Neuronal stem cell (in vitro differentiated cells): ENCODE data around the gene TMEM163.

Source experiments
- DNase-seq: peaks from one replicate; pipeline ENCODE4 v3.0.0-alpha.2; 2013; ENCODE audit warnings: low spot score
- H2AFZ ChIP-seq: one replicate; pipeline ENCODE4 v1.6.1; 2013; ENCODE audit warnings: mild to moderate bottlenecking, low read length, inconsistent platforms
- H2AK5ac ChIP-seq: 2 replicates; pipeline ENCODE4 v1.6.1; 2013; ENCODE audit warnings: low read depth, mild to moderate bottlenecking, inconsistent platforms, low read length, moderate library complexity, mixed read lengths
- H2BK120ac ChIP-seq: 2 replicates; pipeline ENCODE4 v1.6.1; 2013; ENCODE audit warnings: low read depth, mild to moderate bottlenecking, inconsistent platforms, low read length, moderate library complexity, mixed read lengths
- H2BK12ac ChIP-seq: one replicate; pipeline ENCODE4 v1.6.1; 2013; ENCODE audit warnings: low read length, inconsistent platforms
- H2BK15ac ChIP-seq: 2 replicates; pipeline ENCODE4 v1.6.1; 2013; ENCODE audit warnings: mild to moderate bottlenecking, low read length, inconsistent platforms, mixed read lengths
- H2BK5ac ChIP-seq: one replicate; pipeline ENCODE4 v1.6.1; 2013; ENCODE audit warnings: inconsistent platforms, mild to moderate bottlenecking, low read length, moderate library complexity
- H3K14ac ChIP-seq: one replicate; pipeline ENCODE4 v1.6.1; 2013; ENCODE audit warnings: low read length, inconsistent platforms
- H3K18ac ChIP-seq: 2 replicates; pipeline ENCODE4 v1.6.1; 2013; ENCODE audit warnings: low read length, inconsistent platforms
- H3K23ac ChIP-seq: 2 replicates; pipeline ENCODE4 v1.6.1; 2013; ENCODE audit warnings: low read depth, mild to moderate bottlenecking, mixed read lengths, low read length, inconsistent platforms; ENCODE audit not compliant: poor library complexity
- H3K27ac ChIP-seq: replicated peaks from 3 replicates; pipeline ENCODE4 v1.5.1; 2013; ENCODE audit warnings: low read length, inconsistent platforms
- H3K27me3 ChIP-seq, 3 experiments: 2 replicates each; pipeline ENCODE4 v1.6.1; 2013; ENCODE audit warnings: low read length in 3 of 3, mild to moderate bottlenecking in 2 of 3, inconsistent platforms in 1 of 3, low read depth in 1 of 3, mixed read lengths in 1 of 3, moderate library complexity in 1 of 3; ENCODE audit not compliant: control insufficient read depth in 3 of 3, insufficient read depth in 3 of 3
- H3K36me3 ChIP-seq, 2 donors: replicated peaks in 1 of 2; 2 replicates each; pipeline ENCODE4 v1.6.1; 2013; ENCODE audit warnings: low read length in 2 of 2; ENCODE audit not compliant: control insufficient read depth in 2 of 2, insufficient read depth in 2 of 2
- H3K4ac ChIP-seq: 2 replicates; pipeline ENCODE4 v1.6.1; 2013; ENCODE audit warnings: inconsistent platforms, mild to moderate bottlenecking, low read length, moderate library complexity
- H3K4me1 ChIP-seq, 2 donors: 1 replicate in 1 of 2; 2 replicates in 1 of 2; pipeline ENCODE4 v1.6.1; 2013; ENCODE audit warnings: low read length in 2 of 2, low read depth in 1 of 2; ENCODE audit not compliant: control insufficient read depth in 2 of 2, insufficient read depth in 1 of 2
- H3K4me2 ChIP-seq: one replicate; pipeline ENCODE4 v1.6.1; 2013; ENCODE audit warnings: mild to moderate bottlenecking, low read length, inconsistent platforms; ENCODE audit not compliant: insufficient read depth, poor library complexity, severe bottlenecking
- H3K4me3 ChIP-seq, 2 donors: 2 replicates each; pipeline ENCODE4 v1.5.1; 2013; ENCODE audit warnings: low read length in 2 of 2, mild to moderate bottlenecking in 2 of 2, inconsistent platforms in 1 of 2, moderate library complexity in 1 of 2
- H3K79me1 ChIP-seq: one replicate; pipeline ENCODE4 v1.6.1; 2013; ENCODE audit warnings: low read depth, mild to moderate bottlenecking, inconsistent platforms, low read length, moderate library complexity
- H3K9ac ChIP-seq: one replicate; pipeline ENCODE4 v1.6.1; 2013; ENCODE audit warnings: mild to moderate bottlenecking, low read depth, low read length, inconsistent platforms; ENCODE audit not compliant: poor library complexity
- H3K9me3 ChIP-seq, 2 donors: replicated peaks in 1 of 2; 2 replicates each; pipeline versions ENCODE3 to v1.6.1; 2013; ENCODE audit warnings: low read length in 2 of 2, mild to moderate bottlenecking in 2 of 2, inconsistent platforms in 1 of 2, low read depth in 1 of 2, mixed read lengths in 1 of 2, moderate library complexity in 1 of 2; ENCODE audit not compliant: control insufficient read depth in 2 of 2, insufficient read depth in 1 of 2
- H4K8ac ChIP-seq: one replicate; pipeline ENCODE4 v1.6.1; 2013; ENCODE audit warnings: low read depth, mild to moderate bottlenecking, inconsistent platforms, low read length, moderate library complexity
- H4K91ac ChIP-seq: one replicate; pipeline ENCODE4 v1.6.1; 2013; ENCODE audit warnings: low read length, low read depth, mild to moderate bottlenecking, inconsistent platforms; ENCODE audit not compliant: poor library complexity
- WGBS, 2 donors: extraction: QIAGEN DNeasy Blood & Tissue Kit; methylation state at CpG; one replicate each; pipeline ENCODE4 v1.1.7; 2013; ENCODE audit warnings: missing lambda C conversion rate in 2 of 2, mixed read lengths in 1 of 2; ENCODE audit not compliant: insufficient read length in 2 of 2, insufficient replicate concordance in 1 of 2; ENCODE audit errors: extremely low coverage in 2 of 2; 5-methylcytosine and 5-hydroxymethylcytosine counted together

TMEM163 gene

GRCh38 chr2:134407154-134407890, 311.5 kb downstream of the TMEM163 start:
- Histone ChIP-seq H3K18ac (no peak overlapping the region), H3K79me1 (no peaks in the 10 kb centered on the region), H3K9me3 (no peaks in the 10 kb centered on the region), H3K9ac (no peak overlapping the region), H4K8ac (no peak overlapping the region), H3K4ac (no peak overlapping the region), H2BK15ac (no peak overlapping the region), H3K27ac (no peak overlapping the region), H2BK120ac (no peak overlapping the region), H3K4me2 (no peak overlapping the region), H2BK5ac (no peak overlapping the region), H3K14ac (no peak overlapping the region), H3K4me1 (peaks cover 7 to 12% of the 10 kb centered on the region in 2 donors), H2BK12ac (no peak overlapping the region), H3K23ac (no peak overlapping the region), H4K91ac (no peak overlapping the region), H2AFZ (no peak overlapping the region), H2AK5ac (no peak overlapping the region), H3K4me3 (no peak overlapping the region), H3K27me3 (no peaks in the 10 kb centered on the region), H3K36me3 (peaks cover 3 to 29% of the 10 kb centered on the region in 2 donors)
- WGBS, 2 donors = no CpG with 5 or more reads among the region's 4 CpGs
- DNase-seq = no peak

GRCh38 chr2:134406736-134407135, 312.1 kb downstream of the TMEM163 start:
- WGBS, 2 donors = no CpG with 5 or more reads among the region's 3 CpGs
- no peak overlapping the region for H3K4me2 ChIP-seq
- H3K36me3 ChIP-seq = peaks cover 3 to 29% of the 10 kb centered on the region in 2 donors
- H3K79me1 ChIP-seq = no peaks in the 10 kb centered on the region
- peaks cover 6 to 8% of the 10 kb centered on the region in 2 donors for H3K4me1 ChIP-seq
- H3K27me3 ChIP-seq = no peaks in the 10 kb centered on the region
- no peak overlapping the region for H3K4ac ChIP-seq
- H2BK12ac ChIP-seq = no peak overlapping the region
- H3K9me3 ChIP-seq = no peaks in the 10 kb centered on the region
- H3K27ac ChIP-seq = no peak overlapping the region
- no peak overlapping the region for H2AFZ ChIP-seq
- no peak overlapping the region for H4K91ac ChIP-seq
- H2BK120ac ChIP-seq = no peak overlapping the region
- no peak overlapping the region for H3K18ac ChIP-seq
- H3K4me3 ChIP-seq = no peak overlapping the region
- H3K14ac ChIP-seq = no peak overlapping the region
- H2BK15ac ChIP-seq = no peak overlapping the region
- H2BK5ac ChIP-seq = no peak overlapping the region
- H3K9ac ChIP-seq = no peak overlapping the region
- H3K23ac ChIP-seq = no peak overlapping the region
- no peak for DNase-seq
- H2AK5ac ChIP-seq = no peak overlapping the region
- H4K8ac ChIP-seq = no peak overlapping the region

- Histone ChIP-seq H3K4me3 (no peak overlapping the region), H3K27me3 (no peaks in the 10 kb centered on the region), H3K4ac (no peak overlapping the region), H2AK5ac (no peak overlapping the region), H2BK5ac (no peak overlapping the region), H3K36me3 (peaks cover 3 to 29% of the 10 kb centered on the region in 2 donors), H2BK12ac (no peak overlapping the region), H3K79me1 (no peaks in the 10 kb centered on the region), H4K8ac (no peak overlapping the region), H4K91ac (no peak overlapping the region), H3K4me2 (no peak overlapping the region), H3K9ac (no peak overlapping the region), H3K27ac (no peak overlapping the region), H3K18ac (no peak overlapping the region), H3K9me3 (no peaks in the 10 kb centered on the region), H2BK120ac (no peak overlapping the region), H3K23ac (no peak overlapping the region), H3K14ac (no peak overlapping the region), H3K4me1 (peaks cover 2 to 4% of the 10 kb centered on the region in 2 donors), H2BK15ac (no peak overlapping the region), H2AFZ (no peak overlapping the region)
- no CpG with 5 or more reads among the region's 5 CpGs for WGBS, 2 donors
- no peak for DNase-seq
These were observed 312.5 kb downstream of the TMEM163 start for GRCh38 chr2:134406311-134406710.
